GM11168 (cell line): Measurements from ENCODE around the gene IL1B.

ENCODE experiments used
- in situ Hi-C: fragments of 300-500 bp; cut with MboI; formaldehyde crosslinking; loops from one replicate; pipeline ENCODE4 v1.12.0; 2022; ENCODE audit warnings: low sequenced_read_pairs; ENCODE audit not compliant: unreplicated experiment

IL1B gene

GRCh38 chr2:112811841-112812306 lies 24.7 kb downstream of the IL1B start:
- in situ Hi-C loops = no loop called here

GRCh38 chr2:112811276-112811831 lies 25.2 kb downstream of the IL1B start:
- in situ Hi-C loops = no loop called here

- in situ Hi-C loops = no loop called here
These were observed 27.5 kb downstream of the IL1B start for GRCh38 chr2:112809112-112809511.

GRCh38 chr2:112807233-112807807 lies 29.3 kb downstream of the IL1B start:
- in situ Hi-C loops = no loop called here

GRCh38 chr2:112805542-112805941 lies 31.0 kb downstream of the IL1B start:
- in situ Hi-C loops = no loop called here

- in situ Hi-C loops = no loop called here
These were observed 32.7 kb downstream of the IL1B start for GRCh38 chr2:112803691-112804521.

GRCh38 chr2:112800881-112801583 lies 35.5 kb downstream of the IL1B start:
- in situ Hi-C loops = no loop called here

GRCh38 chr2:112798979-112799975 lies 37.3 kb downstream of the IL1B start:
- in situ Hi-C loops = no loop called here

GRCh38 chr2:112796486-112796885 lies 40.1 kb downstream of the IL1B start:
- in situ Hi-C loops = no loop called here

GRCh38 chr2:112795774-112796173 lies 40.8 kb downstream of the IL1B start:
- in situ Hi-C loops = no loop called here

- in situ Hi-C loops = no loop called here
These were observed 41.7 kb downstream of the IL1B start for GRCh38 chr2:112794841-112795240.

- in situ Hi-C loops = no loop called here
These were observed 42.3 kb downstream of the IL1B start for GRCh38 chr2:112794131-112794733.

- in situ Hi-C loops = no loop called here
These were observed 43.1 kb downstream of the IL1B start for GRCh38 chr2:112793449-112793978.

GRCh38 chr2:112792419-112792818 lies 44.2 kb downstream of the IL1B start:
- in situ Hi-C loops = no loop called here

GRCh38 chr2:112791693-112792230 lies 44.8 kb downstream of the IL1B start:
- in situ Hi-C loops = no loop called here

- in situ Hi-C loops = no loop called here
These were observed 45.6 kb downstream of the IL1B start for GRCh38 chr2:112791019-112791418.

- in situ Hi-C loops = no loop called here
These were observed 46.3 kb downstream of the IL1B start for GRCh38 chr2:112790305-112790704.

- in situ Hi-C loops = no loop called here
These were observed 47.4 kb downstream of the IL1B start for GRCh38 chr2:112789186-112789585.

GRCh38 chr2:112788653-112789052 lies 47.9 kb downstream of the IL1B start:
- in situ Hi-C loops = no loop called here
